GM19043 (cell line): ENCODE results near the gene BBX.

ENCODE experiments used
- ATAC-seq: cut with Tn5 transposase; IDR thresholded peaks from one replicate; pipeline ENCODE4 v1.9.1; 2021; ENCODE audit warnings: low read depth; ENCODE audit not compliant: unreplicated experiment

BBX gene

GRCh38 chr3:107522510-107523288 lies at the start of gene BBX:
TSS of gene BBX (plus strand) at chr3:107522962. CDS start at chr3:107710461, 187,499 bp downstream.
- peak; percentile 91 for ATAC-seq

- ATAC-seq = no peak
Observed at GRCh38 chr3:107476462-107476861, 46.3 kb upstream of the BBX start.

DNA sequence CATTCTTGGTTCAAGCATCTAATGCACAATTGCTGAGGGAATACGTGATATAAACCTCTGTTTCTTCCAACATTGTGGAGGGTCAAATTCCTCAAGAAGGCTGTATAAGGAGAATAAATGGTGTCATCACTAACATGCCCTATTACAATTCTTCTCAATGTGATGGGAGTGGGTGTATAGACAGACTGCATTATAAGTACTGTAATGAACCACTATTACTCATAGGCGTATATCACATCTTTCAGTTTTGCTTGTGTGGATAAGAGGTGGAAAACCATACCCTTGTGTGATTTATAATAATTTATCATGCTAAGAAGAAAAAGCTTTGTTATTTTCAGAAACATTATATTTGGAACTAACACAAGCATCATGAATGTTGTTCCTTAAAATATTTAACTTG lies 35.3 kb upstream of the BBX start:
- ATAC-seq = no peak

- ATAC-seq = no peak
Observed at GRCh38 chr3:107488942-107489341, 33.8 kb upstream of the BBX start.

- ATAC-seq = no peak
Observed at GRCh38 chr3:107493134-107493533, 29.6 kb upstream of the BBX start.

GRCh38 chr3:107496855-107497254 lies 25.9 kb upstream of the BBX start:
- no peak for ATAC-seq

GRCh38 chr3:107498646-107499045 lies 24.1 kb upstream of the BBX start:
- ATAC-seq = no peak

- no peak for ATAC-seq
Observed at GRCh38 chr3:107506458-107506857, 16.3 kb upstream of the BBX start.

- ATAC-seq = no peak
Observed at GRCh38 chr3:107508331-107508730, 14.4 kb upstream of the BBX start.

DNA sequence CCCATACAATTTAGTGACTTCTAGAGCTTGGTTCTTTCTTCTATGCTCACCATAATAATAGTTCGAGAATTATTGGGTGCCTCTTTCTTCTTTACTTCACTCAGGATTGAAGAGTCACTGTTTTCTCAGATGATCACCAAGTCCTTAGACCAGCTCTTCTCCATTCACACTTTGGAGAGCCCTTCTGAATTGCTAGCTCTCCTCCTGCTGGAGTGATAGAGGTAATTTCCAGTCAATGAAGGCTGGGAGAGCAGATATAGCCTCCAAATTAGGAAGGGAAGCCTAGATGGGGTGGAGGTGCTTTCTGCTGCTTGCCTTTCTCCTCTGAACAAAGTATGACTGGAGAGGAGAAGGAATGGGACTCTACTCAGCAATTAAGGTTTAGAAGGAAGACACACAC lies 10.7 kb upstream of the BBX start:
- ATAC-seq = no peak

DNA sequence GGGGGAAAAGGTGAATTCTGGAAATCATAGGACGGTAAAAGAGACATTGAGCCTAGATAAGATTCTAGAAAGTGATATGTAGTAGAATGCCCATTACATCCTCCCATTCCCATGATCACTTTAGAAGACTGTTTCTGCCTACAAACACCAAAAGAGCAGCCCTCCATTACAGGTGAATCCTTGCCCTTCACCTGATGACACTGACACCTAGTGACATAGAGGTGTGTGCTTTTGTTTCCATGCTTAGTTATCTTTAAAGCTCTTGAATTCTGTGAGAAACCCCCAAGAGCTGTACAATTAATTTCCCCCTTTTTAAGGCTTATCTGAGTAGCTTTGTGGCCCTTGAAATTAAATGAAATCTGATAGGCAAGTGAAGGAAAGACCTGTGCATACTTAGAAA lies 8.3 kb upstream of the BBX start:
- ATAC-seq = no peak

- ATAC-seq = no peak
Observed at GRCh38 chr3:107516475-107516874, 6.3 kb upstream of the BBX start.

GRCh38 chr3:107520535-107520934 lies 2.2 kb upstream of the BBX start:
- ATAC-seq = no peak

- ATAC-seq = no peak
Observed at GRCh38 chr3:107521469-107522059, 1.2 kb upstream of the BBX start.

GRCh38 chr3:107523289-107523538 lies 452 bp downstream of the BBX start:
- peak; percentile 10 for ATAC-seq

DNA sequence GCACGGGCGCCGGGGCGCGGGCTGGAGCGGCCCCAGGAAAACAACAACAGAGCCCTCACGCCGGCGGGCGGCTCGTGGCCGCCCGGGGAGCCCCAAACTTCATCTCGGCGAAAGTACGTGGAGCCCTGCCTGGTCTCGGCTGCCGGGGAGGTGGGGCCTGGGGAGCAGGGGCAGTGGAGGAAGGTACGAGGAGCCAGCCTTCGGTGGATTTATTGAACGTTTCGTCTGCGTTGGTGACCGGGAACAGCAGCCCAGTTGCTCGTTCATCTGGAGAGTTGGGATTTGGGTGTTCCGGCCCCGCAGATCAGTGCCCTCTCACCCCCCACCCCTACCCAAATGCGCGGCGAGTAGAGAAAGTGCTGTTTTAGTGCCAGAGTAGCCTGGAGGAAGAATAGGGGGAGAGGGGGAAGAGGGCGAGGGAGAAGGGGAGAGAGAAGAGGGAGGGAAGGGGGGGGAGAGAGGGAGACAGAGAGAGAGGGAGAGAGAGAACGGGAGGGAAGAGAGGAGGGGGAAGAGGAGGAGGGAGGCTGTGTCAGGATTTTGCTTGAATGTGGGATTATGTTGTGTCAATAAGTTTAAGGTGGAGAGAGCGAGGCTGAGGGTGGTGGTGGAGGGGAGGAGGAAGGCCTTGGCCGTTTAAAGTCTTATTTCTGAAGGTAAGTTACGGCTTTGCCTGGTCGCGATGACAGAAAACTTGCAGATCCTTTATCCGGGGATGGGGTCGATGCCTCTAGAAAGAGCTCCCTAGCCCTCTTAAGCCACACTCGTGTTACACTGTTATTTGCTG lies 970 bp downstream of the BBX start:
- peak; percentile 12 for ATAC-seq

DNA sequence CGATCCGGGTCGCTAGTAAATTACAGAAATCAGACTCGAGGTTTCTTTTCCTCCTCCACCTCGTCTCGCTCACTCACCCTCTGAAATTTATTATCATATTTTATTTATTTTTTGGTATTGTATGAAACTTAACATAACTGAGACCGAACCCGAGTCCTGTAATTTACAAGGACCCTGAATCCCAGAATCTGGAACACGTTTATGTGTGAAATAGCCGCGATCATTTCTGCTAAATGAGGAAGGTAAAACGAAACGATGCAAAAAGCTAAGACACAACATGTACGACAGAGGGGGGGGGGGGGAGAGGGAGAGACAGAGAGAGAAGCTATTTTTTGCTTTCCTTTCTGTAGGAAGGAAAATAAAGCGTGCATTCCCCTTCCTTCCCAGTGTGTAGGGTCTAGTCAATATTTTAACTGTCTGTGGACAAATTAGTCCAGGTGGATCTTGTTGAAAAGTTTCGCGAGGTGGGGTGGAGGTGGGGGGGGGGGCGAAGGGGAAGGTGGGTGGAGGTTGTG lies 1.6 kb downstream of the BBX start:
- no peak for ATAC-seq

- ATAC-seq = no peak
Observed at GRCh38 chr3:107524841-107525643, 2.3 kb downstream of the BBX start.

GRCh38 chr3:107525644-107526305 lies 3.0 kb downstream of the BBX start:
- ATAC-seq = no peak

GRCh38 chr3:107531917-107532469 lies 9.2 kb downstream of the BBX start:
- no peak for ATAC-seq
